Panc1 (cell line): ENCODE data around the gene SLC7A14. TPM values are rescaled to one million over a fixed set of nuclear protein-coding genes. Genes with fewer than 3 reads are reported as not detected.

Source experiments
- ATAC-seq: fragments of 200-7000 bp; cut with Tn5 transposase; 2 replicates; pipeline ENCODE4 v1.9.1; 2020; ENCODE audit warnings: mild to moderate bottlenecking, moderate library complexity
- BruUV-seq: library from RNA; stranded (reverse); fragments of 400-500 nt; replicated peaks from 2 replicates; lab custom pipeline; 2021; lab: Mats Ljungman, UMichigan
- CTCF ChIA-PET: fragments of 300-600 bp; sonication (Branson Sonifier 250); formaldehyde crosslinking; loops from one replicate; lab custom pipeline; 2022; ENCODE audit warnings: antibody characterized with exemption; lab: Charles Lee
- POLR2A ChIA-PET: fragments of 300-600 bp; sonication (Branson Sonifier 250); formaldehyde crosslinking; loops from one replicate; lab custom pipeline; 2022; ENCODE audit warnings: antibody characterized with exemption; lab: Charles Lee
- DNase-seq: peaks from one replicate; pipeline ENCODE4 v3.0.0-alpha.2; 2010; ENCODE audit warnings: low read depth, low spot score
- H3K27ac ChIP-seq: 2 replicates; pipeline ENCODE4 v1.5.1; 2011; ENCODE audit warnings: mild to moderate bottlenecking, low read length, inconsistent platforms
- H3K27me3 ChIP-seq: fragments of 200-500 bp; sonication (Bioruptor generic); 2 replicates; pipeline ENCODE4 v1.6.0; 2014; ENCODE audit warnings: low read length, inconsistent platforms; ENCODE audit not compliant: control insufficient read depth, insufficient read depth
- H3K36me3 ChIP-seq: fragments of 200-500 bp; sonication (Bioruptor generic); 2 replicates; pipeline ENCODE4 v1.5.1; 2014; ENCODE audit warnings: inconsistent platforms, mild to moderate bottlenecking, low read length, moderate library complexity; ENCODE audit not compliant: control insufficient read depth, insufficient read depth
- H3K4me1 ChIP-seq: 2 replicates; pipeline ENCODE4 v1.5.1; 2011; ENCODE audit warnings: inconsistent platforms, mild to moderate bottlenecking, low read length, moderate library complexity; ENCODE audit not compliant: control insufficient read depth, insufficient read depth
- H3K4me3 ChIP-seq, 2 experiments: 2 replicates each; pipeline ENCODE4 v1.5.1; 2011 to 2012; ENCODE audit warnings: low read depth in 2 of 2, low read length in 2 of 2, mild to moderate bottlenecking in 2 of 2, inconsistent platforms in 1 of 2, moderate library complexity in 1 of 2
- H3K9me3 ChIP-seq: fragments of 200-500 bp; sonication (Bioruptor generic); 2 replicates; pipeline ENCODE4 v1.5.1; 2014; ENCODE audit warnings: low read depth, mild to moderate bottlenecking, inconsistent platforms, low read length, moderate library complexity; ENCODE audit not compliant: control insufficient read depth, insufficient read depth
- POLR2AphosphoS5 ChIP-seq: IDR thresholded peaks from 2 replicates; pipeline ENCODE4 v1.6.1; 2012; ENCODE audit warnings: mild to moderate bottlenecking, low read depth, low read length, moderate library complexity
- SIN3A ChIP-seq: IDR thresholded peaks from 2 replicates; pipeline ENCODE4 v1.6.1; 2012; ENCODE audit warnings: low read depth, mild to moderate bottlenecking, low read length, moderate library complexity, borderline replicate concordance; ENCODE audit not compliant: insufficient read depth
- in situ Hi-C: cut with HindIII; loops from 2 replicates; pipeline ENCODE4 v1.10.0; 2016; ENCODE audit warnings: low sequenced_read_pairs, low pct_unique_long_range_greater_than_20kb
- intact Hi-C: fragments of 100-400 bp; cut with micrococcal nuclease; formaldehyde crosslinking; loops from one replicate; pipeline ENCODE4 v1.10.0; 2022; ENCODE audit not compliant: unreplicated experiment
- total RNA-seq: library from RNA; stranded (reverse); gene quantifications from one replicate; pipeline ENCODE4 v1.2.1, GENCODE V29; 2021; ENCODE audit not compliant: unreplicated experiment
- TF ChIP-seq, protein P1 (sequence below), 2 experiments: IDR thresholded peaks; 2 replicates each; pipeline ENCODE4 v1.6.1; 2011 to 2012; ENCODE audit warnings: low read depth in 2 of 2, control low read depth in 1 of 2, low read length in 1 of 2, mild to moderate bottlenecking in 1 of 2, moderate library complexity in 1 of 2; ENCODE audit not compliant: insufficient read depth in 1 of 2
- TF ChIP-seq, protein P2 (sequence below): fragments of 450-650 bp; IDR thresholded peaks from 2 replicates; pipeline ENCODE4 v1.5.1; 2017; ENCODE audit warnings: mild to moderate bottlenecking

The SLC7A14 gene
- total RNA-seq, 1 experiment from 2014 or later: not detected

DNA sequence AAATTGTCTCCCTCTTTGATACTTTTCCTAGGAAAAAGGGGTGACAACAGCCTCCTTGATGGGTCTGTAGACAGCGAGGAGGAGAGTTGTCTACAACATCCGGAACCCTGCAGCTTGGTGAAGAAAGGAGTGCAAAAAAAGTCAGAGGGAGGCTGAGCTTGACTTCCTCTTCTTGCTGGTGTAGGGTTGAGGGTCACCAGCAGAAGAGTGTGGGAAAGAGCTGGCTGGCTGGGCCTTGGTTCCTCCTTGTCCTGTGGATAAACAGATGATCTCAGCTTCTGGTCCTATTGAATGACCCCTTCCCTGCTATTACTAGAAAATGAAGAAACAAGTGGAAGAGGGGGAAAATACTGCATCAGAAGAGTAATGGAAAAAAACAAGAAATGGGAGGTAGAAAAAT is 20.4 kb downstream of the SLC7A14 start:
- intact Hi-C loops: no loop called here
- ATAC-seq: no peak
- no peak overlapping the region for H3K4me3 ChIP-seq
- no peak for DNase-seq
- no peak overlapping the region for H3K27ac ChIP-seq
- no TSS peak for BruUV-seq
- H3K36me3 ChIP-seq: no peaks in the 10 kb centered on the region
- H3K9me3 ChIP-seq: no peaks in the 10 kb centered on the region
- TF ChIP-seq, protein P1, sequence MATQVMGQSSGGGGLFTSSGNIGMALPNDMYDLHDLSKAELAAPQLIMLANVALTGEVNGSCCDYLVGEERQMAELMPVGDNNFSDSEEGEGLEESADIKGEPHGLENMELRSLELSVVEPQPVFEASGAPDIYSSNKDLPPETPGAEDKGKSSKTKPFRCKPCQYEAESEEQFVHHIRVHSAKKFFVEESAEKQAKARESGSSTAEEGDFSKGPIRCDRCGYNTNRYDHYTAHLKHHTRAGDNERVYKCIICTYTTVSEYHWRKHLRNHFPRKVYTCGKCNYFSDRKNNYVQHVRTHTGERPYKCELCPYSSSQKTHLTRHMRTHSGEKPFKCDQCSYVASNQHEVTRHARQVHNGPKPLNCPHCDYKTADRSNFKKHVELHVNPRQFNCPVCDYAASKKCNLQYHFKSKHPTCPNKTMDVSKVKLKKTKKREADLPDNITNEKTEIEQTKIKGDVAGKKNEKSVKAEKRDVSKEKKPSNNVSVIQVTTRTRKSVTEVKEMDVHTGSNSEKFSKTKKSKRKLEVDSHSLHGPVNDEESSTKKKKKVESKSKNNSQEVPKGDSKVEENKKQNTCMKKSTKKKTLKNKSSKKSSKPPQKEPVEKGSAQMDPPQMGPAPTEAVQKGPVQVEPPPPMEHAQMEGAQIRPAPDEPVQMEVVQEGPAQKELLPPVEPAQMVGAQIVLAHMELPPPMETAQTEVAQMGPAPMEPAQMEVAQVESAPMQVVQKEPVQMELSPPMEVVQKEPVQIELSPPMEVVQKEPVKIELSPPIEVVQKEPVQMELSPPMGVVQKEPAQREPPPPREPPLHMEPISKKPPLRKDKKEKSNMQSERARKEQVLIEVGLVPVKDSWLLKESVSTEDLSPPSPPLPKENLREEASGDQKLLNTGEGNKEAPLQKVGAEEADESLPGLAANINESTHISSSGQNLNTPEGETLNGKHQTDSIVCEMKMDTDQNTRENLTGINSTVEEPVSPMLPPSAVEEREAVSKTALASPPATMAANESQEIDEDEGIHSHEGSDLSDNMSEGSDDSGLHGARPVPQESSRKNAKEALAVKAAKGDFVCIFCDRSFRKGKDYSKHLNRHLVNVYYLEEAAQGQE (IDR thresholded peaks at IDR 0.05; ENCODE audit: insufficient read depth in 1 of 2, low read depth in 2 of 2, low read length in 1 of 2): no peak
- TF ChIP-seq POLR2AphosphoS5: no peak
- in situ Hi-C loops: no loop called here
- ChIA-PET POLR2A (no interaction called here), CTCF (no interaction called here)
- no peaks in the 10 kb centered on the region for H3K27me3 ChIP-seq
- H3K4me1 ChIP-seq: no peaks in the 10 kb centered on the region

DNA sequence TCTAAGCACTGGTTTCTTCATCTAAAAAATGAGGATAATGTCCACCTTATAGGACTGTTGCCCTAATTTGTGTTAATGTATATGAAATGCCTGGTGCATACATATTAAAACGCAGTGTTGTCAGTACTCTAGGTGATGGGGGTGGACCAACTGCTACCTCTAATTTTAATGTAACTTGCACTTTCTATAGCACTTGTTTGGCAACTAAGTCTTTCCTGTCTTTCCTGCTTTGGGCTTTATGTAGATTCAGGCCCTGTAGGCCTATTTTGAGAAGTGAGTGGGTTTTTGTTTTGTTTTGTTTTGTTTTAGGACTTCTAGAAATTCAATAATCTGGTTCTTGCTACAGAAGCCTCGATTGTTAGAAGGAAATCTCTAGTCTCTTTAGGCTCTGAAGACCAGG is 21.2 kb downstream of the SLC7A14 start:
- Histone ChIP-seq H3K4me3 (no peak overlapping the region), H3K27me3 (no peaks in the 10 kb centered on the region; the same call in 1 of the 2 replicates), H3K9me3 (no peaks in the 10 kb centered on the region), H3K36me3 (no peaks in the 10 kb centered on the region), H3K4me1 (no peaks in the 10 kb centered on the region), H3K27ac (no peak overlapping the region)
- CTCF ChIA-PET: interaction anchor here (0.9 kb wide), 1 partner anchor 67 kb away, joined by 3 read pairs; no protein-coding TSS in a partner anchor
- intact Hi-C loops (no loop called here), in situ Hi-C loops (no loop called here)
- DNase-seq (no peak), ATAC-seq (no peak)
- no TSS peak for BruUV-seq
- TF ChIP-seq, protein P2, sequence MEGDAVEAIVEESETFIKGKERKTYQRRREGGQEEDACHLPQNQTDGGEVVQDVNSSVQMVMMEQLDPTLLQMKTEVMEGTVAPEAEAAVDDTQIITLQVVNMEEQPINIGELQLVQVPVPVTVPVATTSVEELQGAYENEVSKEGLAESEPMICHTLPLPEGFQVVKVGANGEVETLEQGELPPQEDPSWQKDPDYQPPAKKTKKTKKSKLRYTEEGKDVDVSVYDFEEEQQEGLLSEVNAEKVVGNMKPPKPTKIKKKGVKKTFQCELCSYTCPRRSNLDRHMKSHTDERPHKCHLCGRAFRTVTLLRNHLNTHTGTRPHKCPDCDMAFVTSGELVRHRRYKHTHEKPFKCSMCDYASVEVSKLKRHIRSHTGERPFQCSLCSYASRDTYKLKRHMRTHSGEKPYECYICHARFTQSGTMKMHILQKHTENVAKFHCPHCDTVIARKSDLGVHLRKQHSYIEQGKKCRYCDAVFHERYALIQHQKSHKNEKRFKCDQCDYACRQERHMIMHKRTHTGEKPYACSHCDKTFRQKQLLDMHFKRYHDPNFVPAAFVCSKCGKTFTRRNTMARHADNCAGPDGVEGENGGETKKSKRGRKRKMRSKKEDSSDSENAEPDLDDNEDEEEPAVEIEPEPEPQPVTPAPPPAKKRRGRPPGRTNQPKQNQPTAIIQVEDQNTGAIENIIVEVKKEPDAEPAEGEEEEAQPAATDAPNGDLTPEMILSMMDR: no peak
- TF ChIP-seq, protein P1 (IDR thresholded peaks at IDR 0.05; ENCODE audit: insufficient read depth in 1 of 2, low read depth in 2 of 2, low read length in 1 of 2): no peak
- TF ChIP-seq SIN3A: no peak
- POLR2A ChIA-PET: no interaction called here
